ENCODE data around the gene CDA.

Gene CDA

GRCh38 chr1:20588634-20589225, at the start of gene CDA:
Gene CDA, plus strand, starts transcription at chr1:20589097. Its CDS starts 33 bp downstream, at chr1:20589130.
- DNase-seq (ENCODE audit: low read depth in 2 of 2) = no peak

- DNase-seq (ENCODE audit: low read depth in 2 of 2) = no peak
These were observed 48.6 kb upstream of the CDA start for GRCh38 chr1:20540281-20540680.

- DNase-seq (ENCODE audit: low read depth in 2 of 2) = no peak
These were observed 42.3 kb upstream of the CDA start for GRCh38 chr1:20546637-20547036.

- no peak for DNase-seq (ENCODE audit: low read depth in 2 of 2)
These were observed 37.7 kb upstream of the CDA start for GRCh38 chr1:20551161-20551560.

GRCh38 chr1:20551945-20552727, 36.8 kb upstream of the CDA start, which contains the start of gene FAM43B:
Gene FAM43B, plus strand, starts transcription at chr1:20552573. Its CDS starts 401 bp downstream, at chr1:20552974.
- no peak for DNase-seq (ENCODE audit: low read depth in 2 of 2)

- DNase-seq (ENCODE audit: low read depth in 2 of 2) = no peak
These were observed 36.0 kb upstream of the CDA start for GRCh38 chr1:20552728-20553445.

- DNase-seq (ENCODE audit: low read depth in 2 of 2) = no peak
These were observed 33.7 kb upstream of the CDA start for GRCh38 chr1:20555025-20555757.

DNA sequence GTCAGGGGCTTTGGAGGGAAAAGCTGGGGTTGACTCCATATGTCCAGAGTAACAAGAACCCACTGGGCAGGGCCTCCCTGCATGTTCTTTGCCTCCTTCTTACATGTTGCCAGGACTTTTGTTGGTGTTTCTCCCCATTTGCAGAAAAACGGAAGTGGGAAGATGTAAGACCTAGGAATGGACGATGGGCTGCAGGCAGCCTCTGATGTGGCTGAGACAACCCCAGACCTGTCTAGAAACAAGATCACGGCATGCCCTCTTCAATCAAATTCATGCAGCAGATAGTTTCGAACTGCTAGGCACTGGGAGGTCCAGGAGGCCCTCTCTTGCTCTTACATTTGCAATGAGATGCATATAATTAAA, 33.2 kb upstream of the CDA start:
- no peak for DNase-seq (ENCODE audit: low read depth in 2 of 2)

- DNase-seq (ENCODE audit: low read depth in 2 of 2) = no peak
These were observed 30.7 kb upstream of the CDA start for GRCh38 chr1:20558191-20558590.

GRCh38 chr1:20560966-20561365, 27.9 kb upstream of the CDA start:
- no peak for DNase-seq (ENCODE audit: low read depth in 2 of 2)

GRCh38 chr1:20565234-20565633, 23.7 kb upstream of the CDA start:
- DNase-seq (ENCODE audit: low read depth in 2 of 2) = no peak

- no peak for DNase-seq (ENCODE audit: low read depth in 2 of 2)
These were observed 19.3 kb upstream of the CDA start for GRCh38 chr1:20569523-20570098.

DNA sequence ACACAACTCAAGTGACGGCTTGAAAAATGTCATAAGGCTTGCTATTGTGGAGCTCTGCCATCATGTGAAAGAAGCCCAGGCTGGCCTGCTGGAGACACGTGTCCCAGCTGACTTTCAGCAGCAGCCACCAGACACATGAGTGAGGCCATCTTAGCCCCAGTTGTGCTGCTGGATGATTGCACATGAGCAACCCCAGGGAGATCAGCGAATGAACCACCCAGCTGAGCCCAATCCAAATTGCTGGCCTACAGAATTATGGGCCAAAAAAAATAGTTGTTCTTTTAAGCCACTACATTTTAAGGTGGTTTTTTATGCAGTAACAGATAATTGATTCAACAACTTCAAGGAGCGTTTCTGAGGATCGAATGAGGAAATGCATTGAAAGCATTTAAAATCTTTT, 17.5 kb upstream of the CDA start:
- no peak for DNase-seq (ENCODE audit: low read depth in 2 of 2)

GRCh38 chr1:20573987-20574386, 14.9 kb upstream of the CDA start:
- no peak for DNase-seq (ENCODE audit: low read depth in 2 of 2)

- DNase-seq (ENCODE audit: low read depth in 2 of 2) = peak in 1 of 2 donors; percentile 35
These were observed 14.0 kb upstream of the CDA start for GRCh38 chr1:20574686-20575540.

GRCh38 chr1:20575541-20576336, 13.2 kb upstream of the CDA start:
- DNase-seq (ENCODE audit: low read depth in 2 of 2) = no peak

- no peak for DNase-seq (ENCODE audit: low read depth in 2 of 2)
These were observed 10.8 kb upstream of the CDA start for GRCh38 chr1:20578062-20578461.

DNA sequence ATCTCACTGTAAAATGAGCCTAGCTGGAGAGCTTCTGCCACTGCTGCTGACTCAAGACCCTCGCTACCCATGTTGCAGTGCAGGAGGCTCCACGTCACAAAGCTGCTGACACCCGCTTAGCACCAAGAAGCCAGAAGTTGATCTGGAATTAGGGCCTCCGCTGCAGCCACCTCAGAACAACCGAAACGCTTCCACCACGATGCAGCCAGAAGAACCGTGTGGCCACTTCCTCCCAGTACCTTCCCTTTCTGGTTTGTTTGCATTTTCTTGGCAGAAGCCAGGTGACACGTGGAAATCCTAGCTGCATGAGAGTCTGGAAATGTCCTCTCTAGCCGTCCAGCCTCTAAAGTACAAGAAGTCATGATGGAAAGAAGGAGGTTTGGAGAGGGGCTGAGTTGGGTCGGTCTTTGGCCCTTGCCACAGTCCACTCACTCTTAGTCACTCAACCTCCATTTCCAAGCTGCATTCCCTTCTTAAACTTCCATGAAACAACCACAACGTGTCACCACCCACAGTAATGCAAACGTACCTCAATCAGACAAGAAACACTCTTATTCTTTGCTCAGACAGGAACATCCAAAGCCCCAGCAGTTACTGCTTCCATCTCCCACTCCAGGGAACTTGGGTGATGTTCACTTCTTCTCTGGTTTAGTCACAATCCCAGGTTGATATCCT, 10.0 kb upstream of the CDA start:
- DNase-seq (ENCODE audit: low read depth in 2 of 2) = no peak

- DNase-seq (ENCODE audit: low read depth in 2 of 2) = no peak
These were observed 4.0 kb upstream of the CDA start for GRCh38 chr1:20584890-20585289.

Data from stimulated activated CD4-positive, alpha-beta T cell treated with anti-CD3 and anti-CD28 coated beads, Interleukin-1b, Interleukin-23, amount 100 ng/mL, for 1 hour (primary cell).